Measurements from ENCODE around the gene TRABD2B. TPM values are rescaled to one million over a fixed set of nuclear protein-coding genes. Genes with fewer than 3 reads are reported as not detected.
A peak's percentile ranks its signal among the peaks of the same experiment; 100 is the strongest.

The TRABD2B gene
- total and polyA plus RNA-seq, 11 donors: 0.31 to 1.1 (median 0.80) TPM

- 59 to 65% (median 62%) methylated on average over 12 of the region's 12 CpGs for WGBS, 4 donors
- intact Hi-C loops (cut with DNase I): loop anchor here in 1 of 10 donors (10.0 kb wide), 1 partner anchor 239 kb away; no protein-coding TSS in a partner anchor
- no peak for DNase-seq
- Histone ChIP-seq H3K4me3 (peak overlapping the region in 4 of 12 donors; percentile 22 to 34 (median 28)), H3K27me3 (peaks cover 0 to 19% (median 0%) of the 10 kb centered on the region in 9 donors), H3K27ac (no peak overlapping the region), H3K9me3 (no peaks in the 10 kb centered on the region), H3K36me3 (no peaks in the 10 kb centered on the region), H3K4me1 (peaks cover 0 to 43% (median 32%) of the 10 kb centered on the region in 12 donors)
- no peak for ATAC-seq
- TF ChIP-seq POLR2A (IDR thresholded peaks at IDR 0.05): no peak
- TF ChIP-seq CTCF (IDR thresholded peaks at IDR 0.05): no peak
Observed at GRCh38 chr1:47983691-47984090, 13.5 kb downstream of the TRABD2B start.

- no peak for DNase-seq
- Histone ChIP-seq H3K36me3 (no peaks in the 10 kb centered on the region), H3K27ac (no peak overlapping the region), H3K9me3 (no peaks in the 10 kb centered on the region), H3K4me1 (peaks cover 0 to 32% (median 21%) of the 10 kb centered on the region in 12 donors), H3K4me3 (no peak overlapping the region), H3K27me3 (peaks cover 0 to 19% (median 0%) of the 10 kb centered on the region in 9 donors)
- TF ChIP-seq POLR2A (IDR thresholded peaks at IDR 0.05) (no peak), CTCF (IDR thresholded peaks at IDR 0.05) (no peak)
- intact Hi-C loops (cut with DNase I): loop anchor here in 1 of 10 donors (10.0 kb wide), 1 partner anchor 237 kb away; no protein-coding TSS in a partner anchor
- no peak for ATAC-seq
Observed at GRCh38 chr1:47981667-47982350, 15.4 kb downstream of the TRABD2B start.

GRCh38 chr1:47980501-47980900, 16.7 kb downstream of the TRABD2B start:
- ATAC-seq (no peak), DNase-seq (no peak)
- intact Hi-C loops (cut with DNase I): loop anchor here in 1 of 10 donors (10.0 kb wide), 1 partner anchor 236 kb away; no protein-coding TSS in a partner anchor
- Histone ChIP-seq H3K9me3 (no peaks in the 10 kb centered on the region), H3K27me3 (peaks cover 0 to 19% (median 0%) of the 10 kb centered on the region in 9 donors), H3K27ac (no peak overlapping the region), H3K4me1 (peaks cover 0 to 19% (median 9%) of the 10 kb centered on the region in 12 donors), H3K4me3 (no peak overlapping the region), H3K36me3 (no peaks in the 10 kb centered on the region)
- no peak for TF ChIP-seq POLR2A (IDR thresholded peaks at IDR 0.05)
- TF ChIP-seq CTCF (IDR thresholded peaks at IDR 0.05): no peak
- WGBS, 4 donors: 89 to 99% (median 98%) methylated on average over 3 of the region's 3 CpGs

- DNase-seq (no peak), ATAC-seq (no peak)
- 64 to 83% (median 74%) methylated on average over 3 of the region's 3 CpGs for WGBS, 4 donors
- TF ChIP-seq POLR2A (IDR thresholded peaks at IDR 0.05): no peak
- no peak for TF ChIP-seq CTCF (IDR thresholded peaks at IDR 0.05)
- Histone ChIP-seq H3K9me3 (no peaks in the 10 kb centered on the region), H3K27me3 (peaks cover 0 to 13% (median 0%) of the 10 kb centered on the region in 9 donors), H3K4me1 (peaks cover 0 to 11% (median 7%) of the 10 kb centered on the region in 12 donors), H3K4me3 (no peak overlapping the region), H3K27ac (no peak overlapping the region), H3K36me3 (no peaks in the 10 kb centered on the region)
- intact Hi-C loops (cut with DNase I): loop anchor here in 1 of 10 donors (10.0 kb wide), 1 partner anchor 235 kb away; no protein-coding TSS in a partner anchor
Observed at GRCh38 chr1:47979724-47980123, 17.5 kb downstream of the TRABD2B start.
